GM21717 (cell line): ENCODE results near the gene FAM50B.

Experiments
- ATAC-seq: cut with Tn5 transposase; IDR thresholded peaks from one replicate; pipeline ENCODE4 v1.9.1; 2021; ENCODE audit warnings: mild to moderate bottlenecking, moderate library complexity; ENCODE audit not compliant: unreplicated experiment

The FAM50B gene

GRCh38 chr6:3891883-3892282, 42.7 kb downstream of the FAM50B start:
- no peak for ATAC-seq

DNA sequence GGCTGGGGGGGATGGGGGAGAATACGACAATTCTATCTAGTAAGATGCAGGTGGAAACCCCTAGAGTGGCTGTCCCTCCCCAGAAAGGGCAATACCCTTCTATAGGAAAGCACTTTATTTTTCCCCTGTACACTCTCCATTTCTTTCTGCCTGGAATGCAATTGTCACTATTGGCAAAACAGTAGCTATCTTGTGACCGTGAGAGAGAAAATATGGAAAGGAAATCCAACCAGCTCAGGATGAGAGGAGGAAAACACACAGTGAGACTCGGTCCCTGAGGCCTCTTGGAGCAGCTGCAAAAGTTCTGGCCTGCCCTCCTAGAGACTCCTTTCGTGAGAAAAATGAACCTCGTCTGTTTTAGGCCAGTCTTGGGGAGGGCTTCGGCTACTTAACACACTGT, 43.4 kb downstream of the FAM50B start:
- ATAC-seq = no peak

DNA sequence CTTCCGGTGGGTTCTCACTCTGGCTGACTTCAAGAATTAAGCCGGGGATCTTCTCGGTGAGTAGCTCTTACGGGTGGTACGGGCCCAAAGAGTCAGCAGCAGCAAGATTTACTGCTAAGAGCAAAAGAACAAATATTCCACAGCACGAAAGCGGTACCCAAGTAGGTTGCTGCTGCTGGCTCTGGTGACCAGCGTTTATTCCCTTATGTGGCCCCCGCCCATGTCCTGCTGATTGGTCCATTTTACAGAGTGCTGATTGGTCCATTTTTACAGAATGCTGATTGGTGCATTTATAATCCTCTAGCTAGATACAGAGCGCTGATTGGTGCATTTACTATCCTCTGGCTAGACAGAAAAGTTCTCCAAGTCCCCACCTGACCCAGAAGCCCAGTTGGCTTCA, 44.3 kb downstream of the FAM50B start:
- no peak for ATAC-seq

DNA sequence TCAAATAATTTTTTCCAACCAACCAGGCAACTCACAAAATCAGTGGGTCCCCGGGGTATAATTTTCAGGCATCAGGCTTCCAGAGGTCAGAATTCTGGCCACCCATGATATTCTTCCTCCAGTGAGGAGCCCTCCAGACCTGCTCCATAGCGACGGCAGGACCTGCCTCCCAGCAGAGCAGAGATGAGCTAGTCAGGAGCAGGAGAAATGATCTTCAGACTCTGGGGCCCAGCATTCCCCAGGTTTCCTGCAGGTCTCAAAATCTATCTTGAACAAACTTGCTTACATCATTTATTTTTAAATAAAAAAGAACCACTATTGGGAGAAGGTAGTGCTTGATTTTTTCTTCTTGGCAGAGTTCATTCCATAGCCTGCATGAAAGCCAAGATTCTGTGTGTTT, 44.7 kb downstream of the FAM50B start:
- ATAC-seq = no peak

GRCh38 chr6:3894590-3895311, 45.6 kb downstream of the FAM50B start:
- ATAC-seq = no peak

DNA sequence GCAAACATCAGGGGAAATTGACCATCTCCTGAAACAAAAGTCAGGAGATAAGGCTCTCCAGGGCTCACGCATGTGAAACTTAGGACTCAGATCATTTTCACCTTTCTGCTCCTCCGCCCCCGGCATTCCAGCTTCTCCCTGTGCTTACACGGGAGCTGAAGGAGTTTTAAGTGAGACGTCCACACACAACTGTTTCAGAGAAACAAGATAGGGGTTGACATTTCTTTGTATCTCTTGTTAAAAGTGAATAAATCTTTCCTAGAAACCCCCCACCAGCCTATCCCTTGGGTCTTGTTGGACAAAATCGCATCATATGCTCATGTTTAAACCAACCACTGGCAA, 46.1 kb downstream of the FAM50B start:
- ATAC-seq = no peak

GRCh38 chr6:3895805-3896204, 46.6 kb downstream of the FAM50B start:
- no peak for ATAC-seq

DNA sequence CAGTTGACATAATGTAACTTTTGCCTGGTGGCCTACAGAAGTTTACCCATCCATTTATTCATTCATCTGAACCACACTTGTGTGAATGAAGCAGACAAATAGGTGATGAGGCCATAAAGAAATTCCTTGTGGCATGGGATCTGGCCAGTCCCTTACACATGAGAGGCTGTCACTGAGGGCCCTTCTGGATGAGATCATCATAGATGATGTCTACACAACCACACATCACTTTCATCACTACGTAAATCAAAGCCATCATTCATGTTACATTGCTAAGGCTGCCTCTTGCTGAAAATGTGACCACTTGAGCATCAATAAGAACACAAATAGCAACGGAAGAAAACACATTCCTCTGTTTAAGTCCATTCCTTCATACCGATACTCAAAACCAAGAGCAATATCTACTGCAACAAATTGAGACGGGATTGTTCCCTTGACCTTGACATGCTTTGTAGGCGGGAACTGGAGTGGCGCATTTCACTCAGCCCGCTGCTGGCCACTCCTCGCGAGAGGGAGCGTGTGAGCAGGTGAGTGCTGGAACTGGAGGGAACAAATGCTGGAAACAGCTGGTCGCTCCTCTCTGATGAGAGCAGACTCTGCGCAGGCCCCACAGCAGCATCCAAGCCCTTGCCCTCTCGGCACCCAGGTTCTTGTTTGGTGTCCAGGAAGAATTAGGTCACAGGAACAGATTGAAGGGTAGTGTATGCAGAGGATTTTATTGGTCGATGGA, 49.3 kb downstream of the FAM50B start:
- ATAC-seq = no peak

- ATAC-seq = no peak
Observed at GRCh38 chr6:3899061-3899460, 49.9 kb downstream of the FAM50B start.

- no peak for ATAC-seq
Observed at GRCh38 chr6:3899970-3900439, 50.8 kb downstream of the FAM50B start.
